Measurements from ENCODE around the gene PCED1B.
A peak's percentile ranks its signal among the peaks of the same experiment; 100 is the strongest.
"Not testable (repeated sequence)": the region's sequence is repeated elsewhere in the genome, so short reads cannot be mapped to it uniquely, and the experiment has no call there.

PCED1B gene

DNA sequence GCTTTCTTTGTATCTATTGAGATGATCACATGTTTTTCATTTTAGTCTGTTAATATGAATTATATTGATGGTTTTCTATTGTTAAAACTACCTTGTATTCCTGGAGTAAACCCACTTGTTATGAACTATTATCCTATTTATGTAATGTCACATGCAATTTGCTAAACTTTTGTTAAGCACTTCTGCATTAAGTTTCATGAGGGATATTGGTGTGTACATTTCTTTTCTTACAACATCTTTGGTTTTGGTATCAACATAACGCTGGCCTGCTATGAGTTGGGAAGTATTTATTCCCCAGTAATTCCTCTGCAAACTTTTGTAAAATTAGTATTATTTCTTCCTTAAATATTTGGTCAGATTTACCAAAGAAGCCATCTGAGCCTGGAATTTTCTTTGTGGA, 46.8 kb downstream of the PCED1B start:
- no peak for DNase-seq

DNA sequence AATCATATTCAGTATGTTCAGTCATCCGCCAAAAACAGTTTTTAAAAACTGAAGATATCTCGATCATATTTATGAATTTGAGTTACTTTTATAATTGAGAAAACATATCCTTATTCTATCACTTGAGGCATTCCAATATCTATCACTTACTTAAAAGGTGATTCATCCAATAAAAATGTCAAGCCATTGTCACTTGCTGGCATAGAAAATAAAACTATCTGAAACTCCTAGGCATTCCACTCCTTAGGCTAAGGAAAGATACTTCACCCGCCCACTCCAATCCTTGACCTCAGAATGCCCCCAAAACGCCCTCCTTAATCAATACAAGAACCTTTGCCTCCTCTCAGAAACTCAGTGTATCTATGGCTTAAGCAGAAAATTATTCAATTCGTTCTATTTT, 51.6 kb downstream of the PCED1B start:
- DNase-seq: no peak

- DNase-seq: no peak
Observed at GRCh38 chr12:47134005-47134404, 54.6 kb downstream of the PCED1B start.

DNA sequence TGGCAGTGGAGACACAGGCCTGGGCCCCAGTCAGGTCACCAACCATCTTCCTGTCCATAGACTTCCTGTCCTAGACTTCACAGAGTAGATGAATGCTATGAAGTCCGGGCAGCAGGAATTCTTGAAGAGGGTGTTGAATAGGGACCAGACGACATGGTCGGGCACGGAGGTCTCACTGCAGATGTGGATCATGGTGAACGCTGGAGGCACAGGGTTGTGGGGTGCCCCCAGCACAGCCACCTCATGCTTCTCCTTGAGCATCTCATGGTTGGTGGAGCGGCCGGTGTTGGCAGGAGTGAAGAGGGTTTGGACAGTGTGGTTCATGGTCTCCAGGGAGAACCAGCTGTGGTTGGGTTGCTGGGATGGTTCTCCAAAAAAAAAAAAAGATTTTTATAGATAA, 56.2 kb downstream of the PCED1B start:
- no peak for DNase-seq

- DNase-seq: no peak
Observed at GRCh38 chr12:47139000-47139681, 59.7 kb downstream of the PCED1B start.

DNA sequence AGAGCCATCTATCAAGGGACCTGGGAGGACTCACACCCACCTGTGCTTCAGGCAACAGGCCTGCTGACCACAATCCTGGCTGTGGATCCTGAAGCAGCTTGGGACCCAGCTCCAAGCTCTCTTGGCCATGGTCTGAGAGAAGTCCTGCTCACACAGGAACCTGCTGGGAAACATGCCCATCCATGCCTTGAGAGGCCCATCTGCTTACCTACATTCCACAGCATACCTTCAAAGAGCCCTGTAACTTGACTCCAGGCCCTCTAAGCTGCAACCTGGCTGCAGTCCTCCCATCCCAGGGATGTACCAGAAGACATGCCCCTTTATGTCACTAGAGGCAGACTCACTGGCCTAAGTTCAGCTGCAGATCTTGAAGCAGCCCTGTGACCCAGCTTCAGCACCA, 62.0 kb downstream of the PCED1B start:
- DNase-seq: no peak

GRCh38 chr12:47144769-47145168, 65.3 kb downstream of the PCED1B start:
- DNase-seq: no peak

DNA sequence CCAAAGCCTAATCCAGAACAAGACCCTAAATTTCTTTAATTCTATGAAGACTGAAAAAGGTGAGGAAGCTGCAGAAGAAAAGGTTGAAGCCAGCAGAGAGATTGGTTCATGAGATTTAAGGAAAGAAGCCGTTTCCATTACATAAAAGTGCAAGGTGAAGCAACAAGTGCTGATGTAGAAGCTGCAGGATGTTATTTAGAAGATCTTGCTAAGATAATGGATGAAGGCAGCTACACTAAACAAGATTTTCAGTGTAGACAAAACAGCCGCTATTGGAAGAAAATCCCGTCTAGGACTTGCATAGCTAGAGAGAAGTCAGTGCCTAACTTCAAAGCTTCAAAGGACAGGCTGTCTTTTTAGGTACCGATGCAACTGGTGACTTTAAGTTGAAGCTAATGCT, 65.8 kb downstream of the PCED1B start:
- DNase-seq: peak; percentile 15

DNA sequence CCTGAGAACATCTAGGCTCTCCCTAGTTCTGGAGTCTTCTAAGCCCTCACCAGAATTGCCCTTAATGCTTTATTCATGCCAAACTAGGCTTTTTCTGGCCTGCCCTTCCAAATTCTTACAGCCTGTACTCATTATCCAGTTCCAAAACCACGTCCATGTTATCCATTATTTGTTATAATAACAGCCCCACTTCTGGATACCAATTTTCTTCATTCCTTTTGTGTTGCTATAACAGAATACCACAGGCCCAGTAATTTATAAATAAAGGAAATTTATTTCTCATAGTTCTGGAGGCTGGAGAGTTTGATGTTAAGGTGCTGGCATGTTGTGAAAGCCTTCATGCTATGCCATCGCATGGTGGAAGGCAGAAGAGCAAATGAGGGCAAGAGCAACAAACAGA, 68.3 kb downstream of the PCED1B start:
- DNase-seq: no peak

DNA sequence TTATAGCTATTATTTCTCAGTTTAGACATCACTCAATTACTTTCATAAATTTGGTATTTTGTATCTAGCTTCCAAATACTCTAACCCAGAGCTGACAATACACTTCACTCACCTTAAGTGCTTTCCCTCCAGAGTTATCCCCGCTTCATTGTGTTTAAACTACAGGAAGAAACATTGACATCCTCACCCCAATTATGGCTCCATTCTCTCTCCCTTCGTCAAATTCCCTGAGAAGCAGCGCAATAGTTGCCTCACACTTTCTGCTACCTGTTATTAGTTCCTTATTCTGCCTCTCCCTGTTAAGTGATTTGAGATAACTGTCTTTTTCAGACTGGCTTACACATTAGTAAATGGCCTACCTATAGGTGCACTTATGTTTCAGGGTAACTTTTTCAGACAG, 69.7 kb downstream of the PCED1B start:
- no peak for DNase-seq

- DNase-seq: no peak
Observed at GRCh38 chr12:47152095-47152494, 72.7 kb downstream of the PCED1B start.

DNA sequence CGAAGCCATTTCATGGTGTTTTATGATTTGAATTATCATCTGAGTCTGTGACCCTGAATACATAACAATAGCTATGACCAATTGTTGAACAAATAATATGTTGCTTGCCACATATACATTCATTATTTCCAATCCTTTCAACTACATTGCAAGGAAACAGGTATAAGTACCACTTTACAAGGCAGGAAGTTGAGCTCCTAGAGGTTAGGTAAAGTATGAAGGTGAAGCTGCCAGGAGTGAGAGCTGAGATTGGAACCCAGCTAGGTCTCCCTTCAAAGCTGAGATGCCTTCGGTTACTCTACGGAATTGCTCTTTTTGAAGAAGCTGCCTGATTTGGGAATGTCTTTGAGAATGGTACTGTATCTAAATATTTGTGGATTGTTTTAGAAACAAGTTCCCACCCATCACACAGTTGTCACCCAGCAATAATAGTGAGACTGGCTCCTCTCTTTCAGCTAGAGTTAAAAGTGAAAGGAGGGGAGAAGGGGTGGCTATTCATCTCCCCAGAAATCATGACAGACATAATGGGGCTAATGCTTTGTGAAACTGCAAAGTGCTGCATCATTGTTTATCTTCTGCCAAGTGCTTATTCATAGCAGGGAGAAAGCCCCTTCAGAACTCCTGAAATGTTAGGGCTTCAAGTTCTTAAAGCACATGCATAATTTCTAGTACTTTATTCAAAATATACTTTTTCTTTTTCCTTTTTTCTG, 76.2 kb downstream of the PCED1B start:
- DNase-seq: peak; percentile 44

- peak; percentile 48 for DNase-seq
Observed at GRCh38 chr12:47156167-47156736, 76.8 kb downstream of the PCED1B start.

- DNase-seq: no peak
Observed at GRCh38 chr12:47158792-47159191, 79.4 kb downstream of the PCED1B start.

- no peak for DNase-seq
Observed at GRCh38 chr12:47159348-47159747, 79.9 kb downstream of the PCED1B start.

DNA sequence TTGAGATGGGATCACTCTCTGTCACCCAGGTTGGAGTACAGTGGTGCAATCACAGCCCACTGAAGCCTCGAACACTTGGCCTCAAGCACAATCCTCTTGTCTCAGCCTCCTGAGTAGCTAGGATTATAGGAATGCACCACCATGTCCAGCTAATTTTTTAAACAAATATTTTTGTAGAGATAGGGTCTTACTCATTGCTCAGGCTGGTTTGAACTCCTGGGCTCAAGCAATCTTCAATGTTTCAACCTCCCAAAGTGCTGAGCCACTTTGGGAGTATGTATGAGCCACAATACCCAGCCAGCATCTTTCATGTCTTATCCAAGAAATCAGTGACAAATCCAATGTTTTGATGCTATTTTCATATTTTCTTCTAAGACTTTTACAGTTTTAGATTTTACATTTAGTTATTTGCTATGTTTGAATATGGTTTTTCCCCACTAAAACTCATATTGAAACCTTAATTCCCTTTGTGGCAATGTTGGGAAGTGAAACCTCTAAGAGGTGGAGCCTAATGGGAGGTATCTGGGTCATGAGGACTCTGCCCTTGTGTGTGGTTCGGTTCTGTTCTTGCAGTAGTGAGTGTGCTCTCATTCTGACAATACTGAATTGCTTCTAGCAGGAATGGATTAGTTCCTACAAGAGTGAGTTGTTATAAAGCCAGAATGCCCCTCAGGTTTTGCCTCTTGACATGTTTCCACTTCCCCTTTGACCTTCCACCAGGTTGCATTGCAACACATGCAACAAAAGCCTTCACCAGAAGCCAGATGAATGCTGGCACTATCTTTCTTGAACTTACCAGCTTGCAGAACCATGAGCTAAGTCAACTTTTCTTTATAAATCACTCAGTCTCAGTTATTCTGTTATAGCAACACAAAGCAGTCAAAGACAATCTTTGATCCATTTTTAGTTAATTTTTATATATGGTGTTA, 81.2 kb downstream of the PCED1B start:
- no peak for DNase-seq

GRCh38 chr12:47164116-47164515, 84.7 kb downstream of the PCED1B start:
- DNase-seq: no peak

GRCh38 chr12:47164724-47165439, 85.5 kb downstream of the PCED1B start:
- no peak for DNase-seq

DNA sequence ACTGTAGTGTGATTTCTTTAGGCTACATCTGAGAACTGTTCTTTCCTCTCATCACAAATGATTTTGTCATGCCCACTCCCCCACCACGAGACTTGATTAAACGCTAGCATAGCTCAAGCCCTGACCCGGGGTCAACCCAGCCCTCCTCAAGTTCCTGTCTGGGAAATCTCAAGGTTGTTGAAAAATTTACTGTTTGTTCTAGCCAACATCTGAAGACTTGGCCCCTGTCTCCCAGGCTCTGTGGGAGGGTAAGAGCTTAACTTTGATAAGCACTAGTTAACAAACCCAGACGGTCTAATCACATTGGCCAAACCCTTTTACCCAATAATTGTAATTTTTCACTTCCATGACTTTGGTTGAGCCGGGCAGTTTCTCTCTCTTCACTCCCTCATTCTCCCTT, 86.5 kb downstream of the PCED1B start:
- DNase-seq: no peak

- no peak for DNase-seq
Observed at GRCh38 chr12:47166365-47166764, 86.9 kb downstream of the PCED1B start.

GRCh38 chr12:47170281-47170680, 90.9 kb downstream of the PCED1B start:
- not testable (repeated sequence) for DNase-seq

DNA sequence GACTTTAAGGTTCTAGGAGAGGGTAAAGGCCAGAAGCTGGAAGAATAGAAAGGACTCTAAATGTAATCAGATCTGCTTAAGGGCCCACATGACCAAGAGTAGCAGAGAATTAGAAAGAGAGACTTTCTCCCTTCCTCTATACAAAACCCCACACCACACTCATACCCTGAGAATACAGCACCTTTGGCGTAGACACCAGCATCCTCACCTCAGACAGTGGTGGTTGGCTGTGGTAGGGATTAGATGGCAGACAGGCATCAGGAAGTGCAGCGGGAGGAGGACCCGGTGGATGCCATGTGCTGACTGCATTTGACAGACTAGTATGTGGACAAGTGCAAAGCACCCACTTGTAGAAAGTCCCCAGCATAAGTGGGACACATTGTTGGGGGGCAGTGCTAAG, 98.6 kb downstream of the PCED1B start:
- no peak for DNase-seq
